Natural killer cell (primary cell): ENCODE measurements around the gene INPP5F. TPM values are rescaled to one million over a fixed set of nuclear protein-coding genes. Genes with fewer than 3 reads are reported as not detected.

Experiments used
- ATAC-seq, 3 donors: fragments of 150-1000 bp in 2 of 3; fragments of 200-7000 bp in 1 of 3; cut with Tn5 transposase; 1 replicate in 1 of 3; 2 replicates in 2 of 3; pipeline ENCODE4 v1.10.0; 2021; ENCODE audit warnings: mild to moderate bottlenecking in 2 of 3, moderate library complexity in 2 of 3
- DNase-seq, 2 donors: peaks; one replicate each; pipeline versions ENCODE4 v3.0.0 to v3.0.0-alpha.2; 2013 to 2021; ENCODE audit warnings: mixed read lengths in 1 of 2
- H3K27ac ChIP-seq: one replicate; pipeline ENCODE4 v1.5.1; 2013; ENCODE audit warnings: mild to moderate bottlenecking, low read length
- H3K27me3 ChIP-seq: one replicate; pipeline ENCODE4 v1.6.1; 2013; ENCODE audit warnings: low read length; ENCODE audit not compliant: control insufficient read depth, insufficient read depth
- H3K36me3 ChIP-seq: one replicate; pipeline ENCODE4 v1.6.1; 2013; ENCODE audit warnings: low read length; ENCODE audit not compliant: control insufficient read depth, insufficient read depth
- H3K4me1 ChIP-seq: one replicate; pipeline ENCODE4 v1.6.1; 2013; ENCODE audit warnings: low read length; ENCODE audit not compliant: control insufficient read depth, insufficient read depth
- H3K4me3 ChIP-seq: one replicate; pipeline ENCODE4 v1.5.1; 2013; ENCODE audit warnings: low read length
- H3K9me3 ChIP-seq: one replicate; pipeline ENCODE4 v1.6.1; 2013; ENCODE audit warnings: low read length; ENCODE audit not compliant: control insufficient read depth, insufficient read depth
- H3K27ac Mint-ChIP-seq, 2 donors: one replicate each; pipeline ENCODE4 v1.8.0; 2022; ENCODE audit warnings: mild to moderate bottlenecking in 2 of 2, mixed read lengths in 2 of 2, moderate library complexity in 1 of 2
- H3K27me3 Mint-ChIP-seq, 2 donors: one replicate each; pipeline ENCODE4 v1.8.0; 2022; ENCODE audit warnings: low read depth in 2 of 2, mixed read lengths in 2 of 2
- H3K36me3 Mint-ChIP-seq: one replicate; pipeline ENCODE4 v1.8.0; 2022; ENCODE audit warnings: mixed read lengths
- H3K4me1 Mint-ChIP-seq, 2 donors: one replicate each; pipeline ENCODE4 v1.8.0; 2022; ENCODE audit warnings: mixed read lengths in 2 of 2
- H3K4me3 Mint-ChIP-seq: one replicate; pipeline ENCODE4 v1.8.0; 2022; ENCODE audit warnings: mild to moderate bottlenecking, moderate library complexity, mixed read lengths
- H3K9me3 Mint-ChIP-seq, 2 donors: one replicate each; pipeline ENCODE4 v1.8.0; 2022; ENCODE audit warnings: mixed read lengths in 2 of 2
- WGBS: methylation state at CpG from one replicate; pipeline ENCODE4 v1.1.7; 2013; ENCODE audit warnings: missing lambda C conversion rate; ENCODE audit not compliant: insufficient coverage; 5-methylcytosine and 5-hydroxymethylcytosine counted together
- intact Hi-C: fragments of 100-400 bp; cut with micrococcal nuclease; formaldehyde crosslinking; loops from one replicate; pipeline ENCODE4 v1.14.2; 2022
- total RNA-seq, 4 donors: library from RNA; stranded (reverse); fragments of 120-200 nt in 1 of 4; gene quantifications; one replicate each; pipeline versions ENCODE4 v1.2.3 to v1.2.4, GENCODE V29; 2013 to 2022
- TF ChIP-seq, protein P1 (sequence below): fragments of 200-600 bp; IDR thresholded peaks from one replicate; pipeline ENCODE4 v1.8.0; 2022; ENCODE audit warnings: antibody characterized with exemption

The INPP5F gene
- total RNA-seq, 3 donors from 2014 or later (not counting 1 experiment from before 2014, with no cell fraction given): 12.8 to 18.2 (median 15.8) TPM

DNA sequence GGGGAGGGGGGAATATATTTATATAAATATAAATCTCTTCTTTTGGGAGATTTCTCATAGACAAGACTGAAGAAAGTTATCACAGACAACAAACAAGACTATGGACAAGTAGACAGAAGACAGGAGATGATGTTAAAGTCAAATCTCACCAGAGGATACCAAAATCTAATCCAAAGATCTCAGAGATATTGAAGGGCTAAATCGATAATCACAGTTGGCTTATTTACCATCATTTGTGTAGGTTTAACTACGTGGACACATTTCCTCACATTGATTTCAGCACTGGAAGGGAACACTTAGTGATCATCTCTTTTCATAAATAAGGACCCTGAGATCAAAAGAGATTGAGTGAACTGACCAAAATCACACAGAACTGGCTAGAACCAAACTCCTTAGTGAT lies 2.7 kb upstream of the INPP5F start:
- 92% methylated on average over 2 of the region's 2 CpGs for WGBS
- DNase-seq (no peak), ATAC-seq (no peak)
- Histone ChIP-seq H3K4me1 (peaks cover 18% of the 10 kb centered on the region), H3K27me3 (no peaks in the 10 kb centered on the region), H3K4me3 (no peak overlapping the region), H3K27ac (no peak overlapping the region), H3K9me3 (no peaks in the 10 kb centered on the region), H3K36me3 (no peaks in the 10 kb centered on the region)
- no peaks in the 10 kb centered on the region for H3K9me3 Mint-ChIP-seq
- H3K4me1 Mint-ChIP-seq: peaks cover 27% of the 10 kb centered on the region in 2 donors
- H3K27me3 Mint-ChIP-seq: no peaks in the 10 kb centered on the region
- intact Hi-C loops: no loop called here
- peak overlapping the region; percentile 60 for H3K4me3 Mint-ChIP-seq
- TF ChIP-seq, protein P1, sequence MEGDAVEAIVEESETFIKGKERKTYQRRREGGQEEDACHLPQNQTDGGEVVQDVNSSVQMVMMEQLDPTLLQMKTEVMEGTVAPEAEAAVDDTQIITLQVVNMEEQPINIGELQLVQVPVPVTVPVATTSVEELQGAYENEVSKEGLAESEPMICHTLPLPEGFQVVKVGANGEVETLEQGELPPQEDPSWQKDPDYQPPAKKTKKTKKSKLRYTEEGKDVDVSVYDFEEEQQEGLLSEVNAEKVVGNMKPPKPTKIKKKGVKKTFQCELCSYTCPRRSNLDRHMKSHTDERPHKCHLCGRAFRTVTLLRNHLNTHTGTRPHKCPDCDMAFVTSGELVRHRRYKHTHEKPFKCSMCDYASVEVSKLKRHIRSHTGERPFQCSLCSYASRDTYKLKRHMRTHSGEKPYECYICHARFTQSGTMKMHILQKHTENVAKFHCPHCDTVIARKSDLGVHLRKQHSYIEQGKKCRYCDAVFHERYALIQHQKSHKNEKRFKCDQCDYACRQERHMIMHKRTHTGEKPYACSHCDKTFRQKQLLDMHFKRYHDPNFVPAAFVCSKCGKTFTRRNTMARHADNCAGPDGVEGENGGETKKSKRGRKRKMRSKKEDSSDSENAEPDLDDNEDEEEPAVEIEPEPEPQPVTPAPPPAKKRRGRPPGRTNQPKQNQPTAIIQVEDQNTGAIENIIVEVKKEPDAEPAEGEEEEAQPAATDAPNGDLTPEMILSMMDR: no peak
- peak overlapping the region in 1 of 2 donors; percentile 47 for H3K27ac Mint-ChIP-seq
- H3K36me3 Mint-ChIP-seq: no peaks in the 10 kb centered on the region

DNA sequence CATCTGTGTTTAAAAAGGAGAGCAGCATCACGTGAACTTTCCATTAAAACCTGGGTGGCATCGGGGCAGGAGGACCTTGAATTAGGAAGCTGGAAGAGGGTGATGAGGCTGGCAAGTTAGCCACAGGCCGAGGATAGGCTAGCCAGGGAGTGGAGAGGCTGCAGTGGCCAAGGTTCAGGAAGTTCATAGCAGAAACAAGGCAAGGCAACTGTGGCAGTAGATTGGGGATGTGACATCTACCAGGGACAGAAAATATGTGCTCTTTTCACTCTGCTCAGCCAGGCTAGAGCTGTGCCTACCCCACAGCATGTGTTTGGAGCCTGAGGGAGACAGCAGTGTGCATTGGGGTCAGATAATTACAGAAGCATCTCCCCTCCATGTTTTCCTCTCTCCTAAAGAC lies 2.2 kb upstream of the INPP5F start:
- Mint-ChIP-seq H3K4me3 (peak overlapping the region; percentile 60), H3K27ac (peak overlapping the region in 1 of 2 donors; percentile 47), H3K36me3 (no peaks in the 10 kb centered on the region), H3K4me1 (peaks cover 30 to 32% of the 10 kb centered on the region in 2 donors), H3K27me3 (no peaks in the 10 kb centered on the region), H3K9me3 (no peaks in the 10 kb centered on the region)
- Histone ChIP-seq H3K36me3 (no peaks in the 10 kb centered on the region), H3K9me3 (no peaks in the 10 kb centered on the region), H3K4me1 (peaks cover 18% of the 10 kb centered on the region), H3K27me3 (no peaks in the 10 kb centered on the region), H3K4me3 (no peak overlapping the region), H3K27ac (no peak overlapping the region)
- no peak for ATAC-seq
- no peak for DNase-seq
- TF ChIP-seq, protein P1: no peak
- WGBS: 87% methylated on average over 3 of the region's 3 CpGs
- intact Hi-C loops: no loop called here

DNA sequence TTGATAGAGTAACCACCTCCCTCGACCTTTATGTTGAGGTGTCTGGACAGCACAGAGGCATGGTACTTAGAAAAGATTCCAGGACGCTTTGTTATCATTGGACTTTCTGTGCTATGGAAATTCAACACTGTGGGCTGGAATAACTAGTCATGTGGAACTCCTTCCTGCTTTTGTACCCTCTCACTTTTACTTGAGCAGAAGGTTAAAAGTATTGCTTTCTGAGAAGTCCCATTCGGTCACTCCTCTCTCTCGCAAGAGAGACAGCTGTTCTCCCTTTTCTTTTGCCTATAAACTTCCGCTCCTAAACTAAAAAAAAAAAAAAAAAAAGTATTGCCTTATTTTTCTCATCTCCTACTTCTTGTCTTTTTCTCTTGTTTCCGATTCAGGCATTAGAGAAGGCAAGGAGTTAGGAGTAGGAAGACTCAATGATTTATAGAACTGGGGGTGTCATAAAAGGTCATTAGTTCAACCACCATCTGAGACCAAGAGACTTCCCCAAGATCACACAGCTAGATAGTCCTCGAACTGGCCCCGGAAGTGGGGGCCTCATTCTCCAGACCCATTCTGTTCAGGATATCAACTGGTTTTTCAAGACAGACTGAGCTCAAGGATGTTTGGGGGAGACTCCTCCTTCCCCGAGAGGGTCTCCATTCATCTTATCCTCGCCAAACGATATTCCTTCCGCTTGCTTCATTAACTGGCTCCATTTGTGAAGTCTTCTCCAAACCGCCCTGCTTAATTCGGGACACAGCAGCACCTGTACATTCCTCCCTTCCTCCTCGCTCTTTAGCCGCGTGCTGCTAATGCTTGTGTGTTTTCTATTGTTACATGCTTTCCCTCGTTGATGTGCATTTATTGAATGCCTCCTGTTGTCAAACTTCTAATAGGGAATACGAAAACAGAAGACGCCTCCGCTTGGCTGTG lies 995 bp upstream of the INPP5F start:
- H3K36me3 ChIP-seq: no peaks in the 10 kb centered on the region
- intact Hi-C loops: loop anchor here (5.0 kb wide), 3 partner anchors 73 to 453 kb away; partner anchors contain the start of genes BAG3 and TIAL1
- H3K27me3 Mint-ChIP-seq: no peaks in the 10 kb centered on the region
- TF ChIP-seq, protein P1: no peak
- no peaks in the 10 kb centered on the region for H3K27me3 ChIP-seq
- no peak for DNase-seq
- WGBS: 41% methylated on average over 20 of the region's 21 CpGs
- H3K9me3 ChIP-seq: no peaks in the 10 kb centered on the region
- peak overlapping the region; percentile 45 for H3K4me3 ChIP-seq
- peak overlapping the region; percentile 24 to 80 for H3K27ac Mint-ChIP-seq
- H3K9me3 Mint-ChIP-seq: no peaks in the 10 kb centered on the region
- no peak for ATAC-seq
- peak overlapping the region; percentile 55 for H3K4me3 Mint-ChIP-seq
- H3K4me1 ChIP-seq: peaks cover 18% of the 10 kb centered on the region
- H3K36me3 Mint-ChIP-seq: no peaks in the 10 kb centered on the region
- H3K4me1 Mint-ChIP-seq: peaks cover 30 to 34% of the 10 kb centered on the region in 2 donors
- peak overlapping the region; percentile 84 for H3K27ac ChIP-seq
